IPS DF 4.7 (cell line): Measurements from ENCODE around the gene PRMT7.

Experiments
- DNase-seq: peaks from one replicate; pipeline ENCODE4 v3.0.0-alpha.2; 2013; ENCODE audit warnings: low spot score; ENCODE audit errors: extremely low read depth

PRMT7 gene

DNA sequence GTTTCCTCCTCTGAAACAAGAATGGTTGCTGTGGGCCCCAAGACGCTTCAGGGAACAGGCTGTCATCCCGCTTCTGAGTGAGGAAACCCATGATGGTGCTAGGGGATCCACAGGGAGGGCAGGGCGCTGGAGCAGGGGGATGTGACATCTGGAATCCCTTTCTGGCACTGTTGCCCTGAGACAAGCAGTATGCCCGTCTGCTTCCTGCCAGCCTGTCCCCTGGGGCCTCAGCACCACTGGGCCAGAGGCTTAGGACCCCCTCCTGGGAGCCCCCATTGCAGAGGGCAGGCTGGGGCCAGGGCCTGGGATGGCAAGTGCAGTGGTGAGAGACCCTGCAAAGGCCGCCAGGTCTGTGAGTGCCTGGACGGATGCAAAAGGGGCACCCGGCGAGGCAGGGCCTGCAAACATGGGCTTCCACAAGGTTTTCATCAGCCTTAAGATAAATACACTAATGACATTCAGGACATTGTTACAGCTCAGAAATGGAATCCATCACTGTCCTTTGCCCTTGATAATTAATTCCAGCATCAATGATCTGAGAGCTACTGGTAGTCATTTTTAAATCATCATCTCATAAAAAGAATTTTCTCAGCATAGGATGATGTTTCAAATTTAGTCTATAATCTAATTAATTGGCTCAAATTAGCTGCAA, 51.6 kb downstream of the PRMT7 start:
- DNase-seq = no peak

- DNase-seq = no peak
Measured at GRCh38 chr16:68362947-68363657, 52.3 kb downstream of the PRMT7 start.

- no peak for DNase-seq
Measured at GRCh38 chr16:68363658-68364521, 53.1 kb downstream of the PRMT7 start.

- DNase-seq = no peak
Measured at GRCh38 chr16:68364561-68364998, 53.8 kb downstream of the PRMT7 start.

DNA sequence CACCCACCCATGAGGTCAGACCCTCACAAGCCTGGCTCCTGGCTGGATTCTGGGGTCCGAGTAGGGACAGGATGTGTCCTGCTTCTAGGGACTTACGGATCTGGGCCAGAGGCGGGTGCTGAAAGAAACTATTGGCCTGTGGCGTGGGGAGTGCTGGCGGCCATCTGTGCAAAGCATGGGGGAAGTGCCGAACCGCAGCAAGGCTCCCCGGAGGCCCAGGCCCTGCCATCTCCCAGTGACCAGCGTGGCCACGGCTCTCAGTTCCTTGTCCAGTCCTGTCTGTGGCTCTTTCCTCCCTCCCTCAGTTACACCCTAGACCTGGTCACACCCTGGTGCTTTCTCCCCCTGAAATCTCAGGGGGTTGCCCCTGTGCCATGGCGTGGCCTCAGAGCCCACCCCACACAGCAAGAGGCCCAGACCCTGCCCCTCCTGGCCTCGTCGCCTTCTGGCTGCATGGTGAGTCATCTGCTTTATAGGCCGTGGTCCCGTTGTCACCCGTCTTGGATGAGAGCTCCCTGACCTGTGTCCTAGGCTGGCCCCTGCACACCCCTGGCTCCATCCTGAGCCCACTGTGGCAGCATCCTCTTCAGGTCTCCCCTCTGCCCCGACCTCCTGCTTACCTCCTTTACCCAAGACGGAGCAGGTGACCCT, 54.5 kb downstream of the PRMT7 start:
- no peak for DNase-seq

DNA sequence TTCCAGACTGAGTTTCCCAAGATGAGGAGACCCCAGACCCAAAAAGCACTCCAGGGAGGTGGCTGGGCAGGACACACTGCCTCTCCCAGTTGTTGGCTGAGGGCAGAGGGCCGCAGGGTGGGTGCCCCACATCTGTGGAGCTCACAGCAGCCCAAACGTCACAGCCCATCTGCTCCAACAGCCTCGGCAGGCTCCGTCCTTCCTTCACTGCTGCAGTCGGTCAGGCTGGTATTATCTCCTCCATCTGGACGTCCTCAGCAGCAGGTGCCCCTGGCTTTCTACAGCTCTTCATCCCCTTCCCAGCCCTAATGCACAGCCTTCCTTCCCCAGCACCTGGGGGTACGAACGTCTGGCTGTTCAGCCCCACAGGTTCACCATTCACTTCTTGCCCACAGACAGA, 55.2 kb downstream of the PRMT7 start:
- no peak for DNase-seq

- DNase-seq = no peak
Measured at GRCh38 chr16:68367030-68367429, 56.2 kb downstream of the PRMT7 start.

GRCh38 chr16:68367440-68367839, 56.6 kb downstream of the PRMT7 start:
- DNase-seq = no peak

DNA sequence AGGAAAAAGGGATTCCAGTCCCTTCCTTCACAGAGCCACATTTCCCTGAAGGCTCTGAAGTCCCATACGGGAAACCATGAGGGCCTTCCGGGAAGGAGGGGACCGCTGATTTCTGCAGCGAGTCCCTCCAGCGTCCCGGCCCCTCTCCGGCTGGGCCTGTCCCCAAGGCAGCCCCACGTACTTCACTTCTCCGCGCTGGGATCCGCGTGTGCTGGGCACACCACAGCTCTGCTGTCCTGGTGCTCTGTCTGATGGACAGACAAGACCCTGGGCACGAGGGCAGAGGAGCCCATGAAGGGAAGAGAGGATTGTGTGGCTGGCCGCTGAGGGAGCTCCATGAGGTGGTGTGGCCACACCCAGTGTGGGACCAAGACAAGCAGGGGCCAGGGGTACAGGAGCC, 57.1 kb downstream of the PRMT7 start:
- DNase-seq = no peak

- DNase-seq = no peak
Measured at GRCh38 chr16:68368301-68368888, 57.6 kb downstream of the PRMT7 start.

GRCh38 chr16:68369168-68369567, 58.3 kb downstream of the PRMT7 start:
- DNase-seq = no peak

DNA sequence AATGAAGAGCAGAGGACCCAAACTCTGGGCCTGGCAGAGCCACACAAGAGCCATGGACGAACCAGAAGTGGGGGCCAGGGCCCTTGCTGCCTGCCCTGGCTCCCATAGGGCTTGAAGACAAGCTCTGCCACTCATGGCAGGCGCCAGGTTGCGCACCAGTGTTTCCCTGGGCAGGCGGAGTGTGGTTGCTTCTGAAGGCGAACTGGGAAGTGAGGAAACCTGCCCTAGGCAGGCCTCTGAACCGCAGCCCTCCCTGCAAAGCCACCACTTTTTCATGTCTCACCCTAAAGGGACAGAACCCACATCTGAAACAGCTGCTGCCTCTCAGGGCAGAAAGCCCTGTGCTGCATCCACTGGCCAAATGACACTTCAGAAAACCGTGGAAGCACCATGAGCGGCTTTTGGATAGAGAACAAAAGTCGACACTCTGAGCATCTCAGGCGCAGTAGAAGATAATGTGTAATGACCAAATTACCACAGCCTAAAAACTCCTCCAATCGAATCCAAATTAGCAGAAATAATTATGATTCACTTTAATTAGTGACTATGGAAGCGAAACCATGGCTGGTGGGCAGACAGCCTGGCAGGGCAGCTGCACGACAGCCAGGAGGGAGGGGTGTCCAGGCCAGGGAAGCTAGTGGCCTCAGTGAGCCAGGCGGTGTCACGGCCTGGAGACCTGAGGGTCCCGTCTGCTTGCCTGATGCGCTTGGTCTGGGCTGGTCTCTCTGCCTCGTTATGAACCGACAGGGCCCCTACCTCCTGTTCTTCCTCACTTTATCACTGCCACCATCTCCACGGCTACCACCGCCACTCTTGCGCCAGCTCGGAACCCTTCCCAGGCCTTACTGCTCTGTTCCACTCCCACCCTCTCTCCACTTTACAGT, 59.1 kb downstream of the PRMT7 start:
- no peak for DNase-seq

DNA sequence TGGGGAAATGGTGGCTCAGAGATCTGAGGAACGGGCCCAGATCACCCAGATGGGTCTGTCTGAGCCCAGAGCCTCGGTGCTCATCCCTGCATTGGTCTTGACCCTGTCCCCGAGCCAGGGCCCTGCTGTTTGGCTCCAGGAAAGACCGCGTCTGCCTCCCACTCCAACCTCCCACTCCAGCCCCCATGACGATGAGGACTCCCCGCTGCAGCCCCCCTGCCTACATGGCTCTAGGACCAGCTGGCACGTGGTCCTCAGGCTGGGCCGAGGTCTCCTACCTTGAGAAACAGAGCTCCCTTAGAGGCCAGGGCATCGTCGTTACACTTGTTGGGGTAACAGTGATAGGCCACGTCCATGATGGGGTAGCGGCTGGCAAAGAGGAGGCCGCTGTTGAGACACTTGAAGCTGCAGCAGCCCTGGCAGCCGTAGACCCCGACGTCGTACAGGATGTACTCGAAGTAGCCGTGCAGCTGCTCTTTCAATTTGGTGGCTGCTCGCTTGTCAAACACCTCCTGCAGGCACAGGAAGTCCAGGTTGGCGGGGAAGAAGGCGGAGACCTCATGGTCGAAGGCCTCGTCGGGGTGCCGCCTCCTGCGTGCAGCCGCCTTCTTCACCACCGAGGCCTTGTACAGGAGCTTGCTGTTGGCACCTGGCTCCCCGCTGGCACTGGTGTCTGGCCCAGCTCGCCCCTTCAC, 59.9 kb downstream of the PRMT7 start:
- no peak for DNase-seq

GRCh38 chr16:68371276-68371651, 60.4 kb downstream of the PRMT7 start:
- no peak for DNase-seq

DNA sequence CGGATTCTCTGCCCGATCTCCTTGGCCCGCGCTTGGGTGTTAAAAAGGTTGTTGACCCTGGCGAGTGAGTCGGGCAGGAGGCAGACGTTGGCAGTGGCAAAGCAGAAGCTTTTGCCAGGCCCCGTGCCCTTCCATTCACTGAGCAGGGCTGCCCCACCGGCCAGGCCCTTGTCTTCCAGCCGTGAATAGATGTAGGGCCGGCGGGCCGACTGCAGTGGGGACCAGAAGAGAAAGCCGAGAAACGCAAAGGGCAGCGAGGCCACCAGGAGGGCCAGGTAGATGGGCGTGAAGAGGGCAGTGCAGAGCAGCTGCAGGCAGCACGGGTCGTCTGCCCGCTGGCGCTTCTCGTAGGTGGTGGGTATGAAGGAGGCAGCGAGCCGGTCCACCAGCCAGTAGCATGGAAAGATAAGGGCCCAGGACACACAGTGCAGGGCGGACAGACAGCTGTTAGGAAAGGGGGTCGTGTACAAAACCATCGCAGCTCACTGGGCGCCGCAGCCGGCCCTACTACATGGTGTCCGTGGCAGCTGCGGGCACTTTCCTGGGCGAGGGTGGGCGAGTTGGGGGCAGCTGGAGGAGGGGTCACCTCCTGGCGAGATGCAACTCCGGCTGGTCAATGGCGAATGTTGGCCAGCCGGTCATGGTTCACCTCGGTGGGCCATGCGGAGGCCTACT, 61.0 kb downstream of the PRMT7 start:
- no peak for DNase-seq

DNA sequence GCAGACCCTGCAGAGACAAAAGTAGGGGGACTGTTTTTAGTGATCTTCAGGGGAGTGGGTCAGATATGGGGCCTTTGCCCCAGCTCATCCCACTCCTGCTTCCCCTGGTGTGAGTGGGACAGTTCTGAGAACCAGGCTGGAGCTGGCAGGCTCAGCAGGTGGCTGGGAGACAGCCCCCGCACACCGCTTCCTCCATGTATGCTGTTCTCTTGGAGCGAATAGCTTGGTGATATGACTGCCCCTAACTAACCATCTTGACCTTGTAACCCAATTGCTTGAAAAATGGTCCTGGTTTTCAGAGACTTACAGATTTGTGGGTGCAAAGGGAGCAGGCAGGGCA, 61.5 kb downstream of the PRMT7 start:
- DNase-seq = no peak

DNA sequence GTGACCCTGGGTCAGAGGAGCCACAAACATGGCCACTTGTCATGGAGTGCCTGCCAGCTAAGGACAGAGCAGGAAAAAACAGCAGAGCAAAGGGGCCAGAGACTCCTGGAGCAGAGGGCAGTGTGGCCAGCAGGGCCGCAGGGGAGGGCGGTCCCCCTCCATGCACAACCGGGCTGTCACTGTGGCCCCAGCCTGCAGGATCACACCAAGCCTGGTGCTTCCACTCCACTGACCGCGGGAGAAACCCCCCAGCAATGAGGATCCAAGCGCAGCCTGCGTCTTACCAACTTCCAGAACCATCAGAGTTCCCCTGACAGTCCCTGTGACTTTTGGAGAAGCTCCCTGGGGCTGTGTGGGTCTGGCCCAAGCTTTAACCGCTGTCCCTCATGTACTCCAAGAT, 62.0 kb downstream of the PRMT7 start:
- DNase-seq = no peak

DNA sequence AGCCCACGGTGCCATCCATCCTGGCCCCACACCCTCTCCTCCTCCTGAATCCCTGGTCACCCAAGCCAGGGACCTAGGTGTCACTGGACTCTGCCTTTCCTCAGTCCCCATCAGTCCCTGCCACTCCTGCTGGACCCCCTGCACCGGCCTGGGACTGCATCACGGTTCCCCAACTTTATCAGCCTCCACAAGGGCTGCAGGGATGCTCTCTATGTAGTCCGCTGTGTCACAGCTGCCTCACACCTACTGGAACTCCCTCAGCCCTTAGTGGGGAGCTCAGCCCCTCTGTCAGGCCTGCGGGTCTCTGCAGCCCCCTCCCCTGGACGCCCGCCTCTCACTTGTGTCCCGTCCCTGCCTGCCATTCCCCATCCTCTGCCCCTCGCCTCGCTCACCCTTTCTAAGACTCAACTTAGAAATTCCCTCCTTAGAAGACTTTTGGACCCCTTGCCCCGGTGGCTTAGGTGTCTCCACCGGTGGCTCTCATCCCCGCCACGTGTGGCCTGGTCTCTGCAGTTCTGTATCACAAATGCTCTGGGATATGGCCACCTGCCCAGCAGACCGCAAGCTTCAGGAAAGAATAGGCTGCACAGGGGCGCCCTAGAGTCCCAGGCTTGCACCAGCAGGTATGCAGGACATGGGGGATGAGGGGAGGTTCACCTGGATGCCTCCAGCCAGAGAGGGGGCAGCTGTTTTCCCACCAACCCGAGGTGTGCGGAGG, 62.9 kb downstream of the PRMT7 start:
- no peak for DNase-seq
